ENCODE measurements around the gene DHX29.

Gene DHX29

DNA sequence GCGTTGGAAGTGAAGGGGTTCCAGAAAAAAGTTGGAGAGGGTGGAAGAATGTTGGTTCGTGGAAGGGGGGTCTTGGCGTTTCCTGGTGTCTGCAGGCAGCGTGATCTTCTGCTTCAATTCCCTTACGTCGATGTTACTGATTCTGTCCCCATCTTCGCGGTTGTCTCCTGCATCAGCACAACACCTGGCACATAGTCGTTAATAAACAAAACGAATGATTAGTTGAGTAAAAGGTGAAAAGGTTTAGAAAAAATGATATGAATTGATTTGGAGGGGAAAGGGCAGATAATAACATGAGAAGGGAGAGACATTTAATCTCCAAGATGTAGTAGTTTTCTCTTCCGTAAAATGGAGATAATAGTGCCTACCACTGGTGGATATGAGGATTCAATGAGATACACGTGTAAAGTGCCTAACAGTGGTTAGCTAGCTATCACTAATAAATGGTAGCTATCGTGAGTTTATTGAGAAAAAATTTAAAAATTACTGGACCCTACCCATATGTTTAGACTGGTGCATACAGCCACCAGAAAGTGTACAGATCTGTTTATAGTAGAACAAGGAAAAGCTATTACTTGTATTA lies 851 bp upstream of the DHX29 start:
- no peak for DNase-seq

DNA sequence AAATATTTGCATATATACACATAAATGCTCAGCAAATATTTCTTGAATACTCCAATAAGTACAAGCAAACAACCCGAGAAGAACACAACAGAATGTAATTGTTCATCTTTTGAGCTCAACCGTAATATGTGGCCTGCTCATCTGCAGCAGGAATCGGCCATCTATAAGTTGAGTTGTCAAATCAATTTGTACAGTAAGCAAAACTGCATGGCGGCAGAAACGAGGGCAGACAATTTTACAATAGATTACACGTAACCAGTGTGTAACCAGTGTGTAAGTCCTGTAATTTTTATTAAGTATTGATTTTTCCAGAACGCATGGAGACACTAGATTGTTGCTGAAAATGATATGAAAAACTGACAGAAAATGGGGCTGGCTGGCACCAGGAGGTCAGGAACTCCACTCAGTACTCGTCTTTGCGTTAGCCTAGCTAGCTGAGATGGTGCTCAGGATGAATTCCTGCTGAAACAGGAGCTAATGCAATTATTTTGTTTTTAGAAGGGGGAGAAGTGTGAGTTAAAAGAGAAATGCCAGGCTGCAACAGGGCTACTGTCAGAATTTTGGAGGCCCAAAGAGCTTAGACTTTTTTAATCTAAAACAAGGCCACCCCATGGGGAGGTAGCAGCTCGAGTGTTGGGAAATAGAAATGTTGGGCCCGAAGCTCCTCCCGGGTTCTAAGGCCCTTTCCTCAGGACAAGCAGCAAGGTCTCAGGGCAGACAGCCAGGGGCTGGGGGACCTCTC lies 682 bp downstream of the DHX29 start:
- DNase-seq, result no peak

GRCh38 chr5:55305345-55305744 lies 2.1 kb downstream of the DHX29 start:
- no peak for DNase-seq

DNA sequence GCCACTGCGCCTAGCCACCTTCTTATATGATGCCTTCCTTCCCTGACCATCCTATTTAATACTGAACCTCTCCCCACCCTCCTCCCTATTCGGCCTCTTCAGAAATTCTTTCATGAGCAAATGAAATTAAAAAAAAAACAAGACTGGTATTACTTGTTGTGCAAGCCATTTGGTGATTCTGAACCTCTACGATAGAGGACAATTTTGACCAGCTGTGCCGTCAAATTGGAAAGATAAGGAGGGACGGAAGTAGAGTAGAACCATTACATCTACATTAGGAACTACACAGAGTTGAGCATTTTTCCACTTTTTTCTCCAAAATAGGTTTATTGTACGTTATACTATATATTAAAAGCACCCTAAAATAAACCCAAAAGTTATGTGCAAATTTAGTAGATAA lies 2.9 kb downstream of the DHX29 start:
- DNase-seq, result no peak

DNA sequence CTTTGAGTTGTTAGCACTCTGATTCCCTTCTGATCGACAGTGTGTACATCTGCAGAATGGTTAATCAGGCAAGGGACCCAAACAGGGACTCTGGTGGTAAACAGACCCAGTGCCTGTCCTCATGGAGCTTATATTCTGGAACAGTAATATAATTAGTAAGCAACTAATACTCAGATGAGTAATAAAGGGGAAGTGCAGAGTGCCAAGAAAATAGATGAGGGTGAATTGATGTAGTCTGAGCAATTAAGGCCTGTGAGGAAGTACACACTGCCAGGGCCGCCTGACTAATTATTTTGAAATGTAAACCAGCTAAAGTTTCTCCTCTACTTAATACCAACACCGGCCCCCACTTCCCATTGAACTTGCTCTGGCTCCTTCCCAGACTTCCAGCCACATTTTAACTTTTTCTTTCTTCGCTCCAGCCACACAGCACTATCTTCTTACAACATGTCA lies 4.2 kb downstream of the DHX29 start:
- no peak for DNase-seq

- no peak for DNase-seq
These were observed 6.6 kb downstream of the DHX29 start for GRCh38 chr5:55300890-55301289.

DNA sequence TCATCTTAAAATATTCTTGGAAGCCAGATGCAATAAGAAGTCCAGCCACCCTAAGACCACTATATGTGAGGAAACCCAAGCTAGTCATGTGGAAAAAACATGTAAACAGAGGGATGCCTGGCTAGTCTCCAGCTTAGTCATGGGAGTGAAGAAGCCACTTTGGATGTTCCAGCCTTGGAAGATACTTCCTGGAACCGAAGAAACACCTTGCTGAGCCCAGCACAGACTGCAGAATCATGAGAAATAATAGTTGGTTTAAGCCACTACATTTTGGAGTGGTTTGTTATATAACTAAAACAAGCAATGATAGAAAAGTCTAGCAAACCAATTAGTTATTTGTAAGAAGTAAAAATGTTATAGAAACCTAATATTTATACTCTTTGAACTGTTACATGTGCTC lies 12.6 kb downstream of the DHX29 start:
- DNase-seq, result no peak

DNA sequence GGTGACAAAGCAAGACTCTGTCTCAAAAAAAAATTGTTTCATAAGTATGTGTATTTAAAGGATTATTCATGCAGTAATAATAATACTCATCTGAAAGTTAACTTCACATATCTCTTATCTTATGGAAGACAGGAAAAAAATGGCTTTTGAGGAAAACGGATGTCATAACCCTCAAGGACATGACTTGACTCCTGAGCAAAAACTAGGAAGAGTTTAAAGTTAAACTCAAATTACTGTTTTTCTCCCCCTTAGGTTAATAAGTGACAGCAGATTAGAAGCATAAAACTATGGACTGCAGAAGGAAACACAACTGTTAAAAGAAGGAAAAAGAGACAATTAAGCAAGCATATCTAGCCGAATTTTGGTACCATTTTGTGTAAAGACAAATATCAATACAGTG lies 16.5 kb downstream of the DHX29 start:
- DNase-seq, result no peak

DNA sequence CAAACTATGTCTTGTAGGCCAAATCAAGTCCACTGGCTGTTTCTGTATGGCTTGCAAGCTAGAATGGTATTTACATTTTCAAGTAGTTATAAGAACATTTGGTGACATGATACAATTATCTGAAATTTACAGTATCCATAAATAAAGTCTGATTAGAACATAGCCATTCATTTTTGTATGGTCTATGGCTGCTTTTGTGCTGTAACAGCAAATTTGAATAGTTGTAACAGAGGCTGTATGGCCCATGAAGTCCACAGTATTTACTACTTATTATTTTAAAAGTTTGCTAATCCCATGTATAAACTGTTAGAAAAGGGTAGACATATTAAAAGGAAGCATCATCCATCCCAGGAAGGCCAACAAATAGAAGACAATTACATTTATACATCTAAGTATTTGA lies 17.7 kb downstream of the DHX29 start:
- DNase-seq, result no peak

DNA sequence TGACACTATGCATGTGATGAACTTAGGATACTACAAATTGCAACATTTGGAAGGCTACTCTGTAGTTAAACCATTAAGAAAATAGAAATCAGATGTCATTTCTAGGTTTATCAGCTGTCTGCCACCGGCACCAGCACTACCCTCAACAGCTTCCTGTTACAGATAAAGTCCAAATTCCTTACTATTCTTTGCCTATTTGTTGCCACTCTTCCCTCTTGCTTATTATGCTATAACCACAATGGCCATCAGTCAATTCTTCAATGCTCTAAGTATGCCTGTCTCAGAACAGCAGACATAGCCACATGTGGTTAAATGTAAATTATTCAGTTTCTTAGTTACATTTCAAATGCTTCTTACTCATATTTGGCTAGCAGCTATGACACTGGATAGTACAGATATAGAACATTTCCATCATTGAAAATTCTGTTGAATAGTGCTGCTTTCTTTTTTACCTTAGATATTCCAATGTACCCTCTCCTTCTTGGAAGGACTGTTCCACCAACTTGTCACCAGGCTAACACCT lies 21.0 kb downstream of the DHX29 start:
- no peak for DNase-seq

DNA sequence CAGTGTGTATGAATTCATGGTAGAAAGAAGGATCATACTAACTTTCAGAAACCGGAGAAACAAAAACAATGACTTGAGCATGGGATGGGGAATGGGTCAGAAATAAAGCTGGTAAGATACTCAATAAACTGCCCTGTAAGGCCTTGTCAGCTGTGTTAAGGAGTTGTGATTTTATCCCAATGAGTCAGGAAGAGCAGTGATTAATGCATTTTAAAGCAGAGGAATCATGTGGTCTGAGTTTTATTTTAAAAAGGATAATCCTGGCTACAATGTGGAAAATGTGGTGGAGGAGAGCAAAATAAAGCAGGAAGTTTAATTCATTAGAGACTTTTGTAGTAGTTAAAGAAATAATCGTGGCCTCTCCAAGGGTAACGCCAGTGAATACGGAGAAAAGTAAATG lies 28.7 kb downstream of the DHX29 start:
- DNase-seq, result no peak

DNA sequence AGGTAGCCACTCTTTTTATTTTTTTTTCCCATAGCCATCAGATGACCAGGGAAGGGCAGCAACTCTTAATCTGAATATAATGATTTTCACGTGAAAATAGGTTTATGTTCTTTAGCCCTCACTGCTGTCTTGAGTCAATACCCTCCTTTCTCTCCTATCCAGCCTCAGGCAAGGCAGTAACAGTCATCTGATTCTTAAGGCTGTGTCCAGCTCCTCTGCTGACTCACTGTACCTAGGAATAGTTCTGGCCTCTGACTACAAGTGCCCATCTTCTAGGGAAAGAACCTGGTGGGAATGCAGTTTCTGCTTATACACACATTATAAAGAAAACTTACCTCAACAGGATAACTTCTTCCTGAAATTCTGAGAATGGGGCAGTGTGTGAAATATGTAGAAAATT lies 30.7 kb downstream of the DHX29 start:
- no peak for DNase-seq

DNA sequence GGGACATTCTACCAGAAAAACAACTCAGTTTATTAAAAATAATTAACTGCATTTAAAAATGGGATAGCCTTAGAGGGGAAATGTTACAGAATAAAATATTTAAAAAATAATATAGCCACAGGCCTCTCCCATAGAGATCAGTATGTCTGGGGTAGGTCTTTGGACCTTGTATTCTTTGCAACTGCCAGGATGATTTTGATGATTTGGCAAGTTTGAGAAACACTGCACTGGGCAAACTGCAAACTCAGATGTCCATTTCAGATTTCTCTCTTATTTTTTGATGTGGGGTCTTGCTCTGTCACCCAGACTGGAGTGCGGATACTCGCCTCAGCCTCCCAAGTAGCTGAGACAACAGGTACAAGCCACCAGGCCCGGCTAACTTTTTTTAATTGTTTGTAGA lies 49.2 kb downstream of the DHX29 start:
- DNase-seq, result no peak

DNA sequence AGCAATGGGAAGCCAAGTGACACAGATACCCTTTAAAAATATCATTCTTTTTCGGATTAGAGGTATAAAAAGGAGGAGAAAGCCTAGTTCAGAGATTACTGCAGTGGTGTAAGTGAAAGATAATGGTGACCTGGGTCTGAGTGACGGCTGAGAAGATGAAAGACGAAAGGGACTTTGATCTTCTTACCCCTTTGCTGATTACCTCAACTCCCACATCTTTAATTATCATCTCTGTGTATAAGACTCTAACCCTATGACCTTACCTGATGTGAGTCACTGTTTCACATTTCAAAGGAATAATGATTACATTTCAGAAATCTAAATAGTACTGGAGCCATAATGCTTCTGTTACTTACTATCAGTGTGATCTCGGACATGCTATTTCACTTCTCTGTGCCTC lies 52.7 kb downstream of the DHX29 start:
- no peak for DNase-seq

DNA sequence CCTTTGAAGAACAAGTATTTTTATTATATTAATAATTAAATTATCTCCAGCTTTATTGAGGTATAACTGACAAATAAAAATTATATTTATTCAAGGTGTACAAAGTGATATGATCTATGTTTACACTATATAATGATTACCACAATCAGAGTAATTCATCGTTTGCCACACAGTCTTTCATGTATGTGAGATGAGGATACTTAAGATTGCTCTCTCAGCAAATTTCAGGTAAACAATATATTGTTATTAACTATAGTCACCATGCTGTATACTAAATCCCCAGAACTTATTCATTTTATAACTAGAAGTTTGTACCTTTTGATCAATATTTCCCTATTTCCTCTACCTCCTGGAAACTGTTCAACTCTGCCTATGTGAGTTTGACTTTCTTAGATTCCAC lies 57.4 kb downstream of the DHX29 start:
- no peak for DNase-seq

- no peak for DNase-seq
These were observed 65.7 kb downstream of the DHX29 start for GRCh38 chr5:55241746-55242145.

DNA sequence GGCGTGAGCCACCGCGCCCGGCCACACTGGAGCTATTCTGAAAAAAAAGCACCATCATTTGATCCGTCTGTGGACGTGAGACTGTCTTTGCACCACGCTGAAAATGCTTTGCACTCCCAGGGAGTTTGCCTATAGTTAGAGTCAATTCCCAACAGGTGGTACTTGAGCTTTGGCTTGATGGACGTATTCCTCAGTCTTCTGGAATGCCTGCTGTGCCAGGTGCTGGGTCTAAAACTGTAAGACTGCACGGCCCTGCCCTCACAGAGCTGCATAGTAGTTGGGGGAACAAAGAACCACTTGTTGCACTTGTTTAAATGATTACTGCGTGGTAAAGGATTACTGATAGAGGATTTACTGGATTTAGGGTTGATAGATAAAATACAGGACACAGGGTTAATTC lies 70.7 kb downstream of the DHX29 start:
- DNase-seq, result no peak

DNA sequence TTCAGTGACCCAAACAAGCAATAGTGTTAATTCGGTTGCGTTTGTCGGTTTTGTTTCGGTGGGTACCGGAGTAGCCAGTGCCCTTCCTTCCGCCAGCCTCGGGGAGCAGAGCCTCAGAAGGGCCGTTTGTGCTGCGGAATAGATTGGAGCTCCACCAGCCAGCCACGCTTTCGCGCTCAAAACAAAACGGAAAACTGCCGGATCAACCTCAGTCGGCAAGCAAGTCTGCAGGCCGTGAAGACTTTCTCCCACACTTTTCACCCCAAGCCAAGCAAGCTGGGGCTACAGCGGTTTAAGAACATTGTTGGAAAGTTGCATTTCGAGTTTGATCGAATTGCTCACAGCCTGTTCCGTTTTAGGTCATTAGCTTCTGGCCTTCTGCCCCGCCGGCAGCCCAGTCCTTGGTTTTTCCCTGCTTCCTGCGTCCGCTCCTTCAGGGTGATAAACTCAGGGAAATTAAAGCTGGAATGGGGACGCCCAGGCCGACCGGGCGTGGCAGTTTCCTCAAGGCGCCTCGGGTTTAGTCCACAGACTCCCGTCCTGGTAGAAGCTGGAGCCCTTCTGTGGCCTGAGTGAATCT lies 73.3 kb downstream of the DHX29 start:
- no peak for DNase-seq

- DNase-seq, result peak; percentile 39
These were observed 74.2 kb downstream of the DHX29 start, which contains the start of gene CCNO for GRCh38 chr5:55232985-55233928. Gene CCNO (minus strand): TSS chr5:55233608. CDS start chr5:55233523, 85 bp downstream.

- no peak for DNase-seq
These were observed 75.1 kb downstream of the DHX29 start for GRCh38 chr5:55232271-55232984.

GRCh38 chr5:55231919-55232270 lies 75.6 kb downstream of the DHX29 start:
- DNase-seq, result no peak
